IPS-18c (cell line): Measurements from ENCODE around the gene NEU4.
A peak's percentile ranks its signal among the peaks of the same experiment; 100 is the strongest.
"Not testable (repeated sequence)": the region's sequence is repeated elsewhere in the genome, so short reads cannot be mapped to it uniquely, and the experiment has no call there.

Source experiments
- H3K4me3 ChIP-seq: 2 replicates; pipeline ENCODE4 v1.7.0; 2013; ENCODE audit warnings: low read depth, mild to moderate bottlenecking, low read length, moderate library complexity; ENCODE audit not compliant: insufficient read depth
- H3K9me3 ChIP-seq: one replicate; pipeline ENCODE4 v1.6.1; 2013; ENCODE audit warnings: mild to moderate bottlenecking, low read length, moderate library complexity; ENCODE audit not compliant: control insufficient read depth, insufficient read depth

The NEU4 gene

DNA sequence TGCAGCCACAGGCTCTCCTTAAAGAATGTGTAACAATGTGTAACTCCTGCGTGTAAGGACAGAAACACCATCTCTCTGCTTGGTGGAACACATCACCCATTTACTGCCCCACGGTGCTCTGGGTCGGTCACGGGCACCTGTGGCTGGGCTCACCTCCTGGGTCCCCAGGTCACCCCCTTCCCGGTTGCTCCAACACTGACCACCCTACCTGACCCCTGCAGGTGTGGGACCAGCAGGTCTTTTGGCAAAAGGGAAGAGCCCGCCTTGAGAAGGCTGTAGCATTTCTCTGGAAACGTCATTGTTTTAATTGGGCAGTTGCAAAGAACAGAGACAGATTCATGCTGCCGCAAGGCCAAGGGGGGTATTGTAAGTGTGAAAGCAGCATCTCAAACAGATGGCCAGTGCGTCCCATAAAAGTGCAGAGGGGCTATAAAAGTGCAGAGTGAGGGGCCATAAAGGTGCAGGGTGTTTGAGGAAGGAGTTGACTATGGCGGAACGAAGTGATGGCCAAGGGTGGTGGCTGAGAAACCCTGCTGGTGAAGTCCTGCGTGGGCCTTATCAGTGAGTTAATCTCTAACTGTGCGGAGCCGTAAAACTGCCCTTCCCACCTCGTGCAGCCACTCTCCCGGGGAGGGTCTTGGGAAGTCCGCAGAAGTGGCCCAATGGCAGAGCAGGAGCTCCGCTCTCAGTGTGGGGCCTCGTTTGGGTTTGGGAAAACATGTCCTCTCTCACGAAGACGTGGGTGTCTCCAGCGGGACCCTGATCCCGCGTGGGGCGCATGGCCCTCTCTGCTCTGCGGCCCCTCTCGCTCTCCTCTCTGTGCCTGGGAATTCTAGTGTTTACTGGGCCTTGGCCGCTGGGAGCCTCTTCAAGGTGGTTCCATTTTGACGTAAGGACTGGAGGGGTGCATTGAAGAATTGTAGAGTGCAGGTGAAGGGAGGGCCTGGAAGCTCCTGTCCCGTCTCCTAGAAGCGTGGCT is 13.7 kb upstream of the NEU4 start:
- no peak overlapping the region for H3K4me3 ChIP-seq

DNA sequence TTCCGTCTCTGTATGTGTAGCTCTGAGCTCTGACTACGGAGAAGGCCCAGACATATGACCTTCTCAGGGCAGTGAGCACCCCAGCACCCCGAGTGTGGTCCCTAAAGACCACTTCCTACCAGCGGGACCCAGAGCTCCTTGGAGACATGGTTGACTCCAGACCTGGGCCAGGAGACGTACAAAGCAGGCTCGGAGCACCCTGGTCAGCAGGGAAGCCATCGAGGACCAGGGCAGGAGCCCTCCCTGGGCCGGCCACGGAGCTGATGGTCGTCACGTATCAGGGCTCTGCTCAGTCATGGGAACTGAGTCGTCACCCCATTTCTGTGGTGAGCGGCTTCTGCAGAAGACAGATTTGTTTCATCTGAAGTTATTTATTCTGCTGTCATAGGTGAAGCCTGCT is 12.8 kb upstream of the NEU4 start:
- Histone ChIP-seq H3K9me3 (no peaks in the 10 kb centered on the region), H3K4me3 (no peak overlapping the region)

More for the DNA sequence above, 13.7 kb upstream of the NEU4 start:
- no peaks in the 10 kb centered on the region for H3K9me3 ChIP-seq

DNA sequence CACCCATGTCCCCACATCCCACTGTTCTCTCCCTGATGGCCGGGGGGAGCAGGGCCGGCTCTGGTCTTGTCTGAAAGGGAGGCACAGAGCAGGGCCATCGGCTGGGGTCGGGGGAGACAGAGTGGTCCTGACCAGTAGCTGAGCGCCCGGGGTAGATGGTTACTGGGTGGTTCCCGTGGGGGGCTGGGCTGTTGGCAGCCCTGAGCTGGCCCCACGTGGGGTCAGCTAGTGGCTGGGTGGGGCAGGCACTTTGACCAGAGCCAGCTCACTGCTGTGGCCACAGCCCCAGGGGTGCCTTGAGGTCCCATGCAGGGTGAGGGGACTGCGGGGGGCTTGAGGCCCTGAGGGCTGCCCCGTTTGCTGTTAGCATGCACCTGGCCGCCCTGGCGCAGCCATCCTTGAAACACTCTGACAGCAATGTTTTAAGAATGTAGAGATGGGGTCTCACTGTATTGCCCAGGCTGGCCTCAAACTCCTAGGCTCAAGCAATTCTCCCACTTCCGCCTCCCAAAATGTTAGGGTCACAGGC is 12.3 kb upstream of the NEU4 start:
- no peaks in the 10 kb centered on the region for H3K9me3 ChIP-seq
- no peak overlapping the region for H3K4me3 ChIP-seq

DNA sequence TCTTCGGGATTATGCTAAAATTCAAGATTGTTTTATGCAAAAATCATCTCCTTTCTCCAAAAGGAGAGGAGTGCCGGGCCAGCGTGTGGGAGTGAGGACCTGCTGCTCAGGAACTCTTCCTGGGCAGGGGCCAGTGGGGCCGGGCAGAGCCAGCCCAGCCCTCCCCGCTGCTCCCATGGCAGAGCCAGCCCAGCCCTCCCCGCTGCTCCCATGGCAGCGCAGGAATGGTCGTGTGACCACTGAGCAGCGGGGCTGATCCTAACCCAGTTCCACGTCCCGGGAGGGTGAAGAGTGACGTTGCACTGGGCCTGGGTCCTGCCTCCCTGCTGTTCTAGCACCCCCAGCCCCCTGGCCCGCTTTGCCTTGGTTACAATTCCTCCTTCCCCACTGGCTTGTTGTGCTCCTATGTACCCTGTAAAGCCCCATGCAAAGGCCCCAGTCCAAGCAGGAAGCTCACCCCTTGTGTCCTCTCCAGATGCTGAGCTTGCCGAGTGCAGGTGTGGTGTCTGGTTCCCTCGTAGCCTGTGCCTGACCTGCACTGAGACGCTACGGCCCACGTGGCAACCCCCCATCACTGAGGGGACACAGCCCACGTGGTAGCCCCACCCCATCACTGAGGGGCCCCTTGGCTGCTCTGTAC is 11.4 kb upstream of the NEU4 start:
- H3K4me3 ChIP-seq = no peak overlapping the region
- H3K9me3 ChIP-seq = no peaks in the 10 kb centered on the region

DNA sequence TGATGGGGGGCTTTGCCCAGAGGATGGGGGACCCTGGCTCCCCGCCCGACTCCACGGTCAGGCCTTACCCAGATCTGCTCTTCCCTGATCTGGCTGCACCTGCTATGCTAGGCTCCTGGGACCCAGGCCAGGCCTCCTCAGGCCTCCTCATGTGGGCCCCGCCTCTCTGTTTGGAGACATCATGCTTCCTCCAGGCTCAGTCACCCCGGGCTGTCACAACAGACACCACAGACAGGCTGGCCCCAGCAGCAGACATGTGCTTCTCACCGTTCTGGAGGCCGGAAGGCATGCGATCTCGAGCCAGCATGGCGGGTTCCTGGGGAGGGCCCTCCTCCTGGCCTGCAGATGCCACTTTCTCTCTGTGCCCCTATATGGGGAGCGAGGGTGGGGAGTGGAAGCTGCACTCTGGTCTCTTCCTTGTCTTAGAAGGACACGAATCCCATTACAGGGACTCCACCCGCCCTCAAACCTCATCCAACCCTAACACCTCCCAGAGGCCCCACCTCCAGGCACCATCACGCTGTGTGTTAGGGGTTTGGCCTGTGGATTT is 10.8 kb upstream of the NEU4 start:
- no peaks in the 10 kb centered on the region for H3K9me3 ChIP-seq
- H3K4me3 ChIP-seq = no peak overlapping the region

DNA sequence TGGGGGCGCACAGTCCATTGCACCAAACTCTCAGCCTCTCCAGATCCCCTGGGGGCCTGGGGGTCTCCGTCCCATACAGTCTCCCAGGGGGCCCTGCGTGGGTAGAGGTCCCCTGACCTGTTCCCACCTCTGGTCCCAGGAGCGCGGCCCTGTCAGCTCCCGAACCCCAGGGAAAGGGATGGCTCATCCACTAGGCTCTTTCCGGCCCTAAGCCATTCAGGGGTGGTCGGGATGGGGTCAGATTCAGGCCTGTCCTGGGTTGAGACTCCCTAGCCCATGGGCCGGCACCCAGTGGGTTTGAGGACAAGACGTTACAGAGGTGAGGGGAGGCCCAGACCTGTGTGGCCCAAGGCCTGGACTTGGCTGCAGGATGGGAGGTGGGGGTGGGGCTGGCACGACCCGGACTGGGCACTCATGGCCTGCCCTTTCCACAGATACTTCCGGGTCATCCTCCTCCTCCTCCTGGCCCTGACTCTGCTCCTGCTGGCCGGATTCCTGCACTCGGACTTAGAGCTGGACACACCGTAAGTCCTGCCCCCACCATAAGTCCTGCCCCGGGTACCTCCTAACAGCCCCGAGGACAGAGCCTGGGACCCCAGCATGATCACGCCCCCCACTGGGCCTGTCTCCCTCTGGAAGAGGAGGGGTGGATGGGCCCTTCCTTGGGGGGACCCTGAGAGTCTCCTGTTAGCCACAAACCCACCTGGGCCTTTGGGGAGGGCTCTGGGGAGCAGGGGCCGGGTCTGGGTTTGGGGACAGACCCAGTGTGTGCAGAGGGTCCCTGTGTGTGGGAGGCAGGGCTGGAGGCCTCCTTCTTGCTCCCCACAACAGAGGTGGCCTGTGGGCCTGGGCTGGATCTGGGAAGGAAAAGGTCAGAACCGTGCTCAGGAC is 10.1 kb upstream of the NEU4 start:
- Histone ChIP-seq H3K4me3 (no peak overlapping the region), H3K9me3 (no peaks in the 10 kb centered on the region)

DNA sequence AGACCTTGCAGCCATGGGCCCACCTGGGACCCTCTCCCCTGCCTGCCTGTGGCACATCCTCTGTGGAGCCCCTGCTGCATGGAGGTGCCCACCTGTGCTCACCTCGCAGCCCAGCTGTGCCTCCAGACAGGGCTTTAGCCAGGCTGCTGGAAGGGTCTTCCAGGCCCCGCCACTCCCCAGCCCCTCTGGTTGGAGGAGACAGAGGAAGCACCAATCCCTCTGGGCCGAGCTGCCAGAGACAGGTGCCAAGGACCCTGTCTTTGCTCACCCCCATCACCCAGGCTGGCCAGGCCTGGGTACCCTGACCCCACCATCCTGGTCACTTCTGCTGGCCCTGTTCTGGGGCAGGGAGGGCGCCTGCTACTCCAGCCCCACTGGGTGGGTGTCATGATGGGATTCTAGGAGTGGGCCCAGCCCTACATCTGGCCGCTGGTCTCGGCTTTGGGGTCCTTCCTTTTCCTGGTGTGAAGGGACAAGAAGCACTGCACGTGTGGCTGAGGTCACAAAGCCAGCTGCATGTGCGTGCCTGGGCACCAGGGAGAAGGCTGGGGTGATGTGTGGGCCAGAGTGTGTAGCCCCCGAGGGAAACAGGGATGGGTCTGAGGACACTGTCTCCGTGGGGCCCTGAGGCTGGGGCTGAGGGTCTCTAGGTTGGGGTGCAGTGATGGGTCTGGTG is 9.3 kb upstream of the NEU4 start:
- Histone ChIP-seq H3K4me3 (no peak overlapping the region), H3K9me3 (no peaks in the 10 kb centered on the region)

DNA sequence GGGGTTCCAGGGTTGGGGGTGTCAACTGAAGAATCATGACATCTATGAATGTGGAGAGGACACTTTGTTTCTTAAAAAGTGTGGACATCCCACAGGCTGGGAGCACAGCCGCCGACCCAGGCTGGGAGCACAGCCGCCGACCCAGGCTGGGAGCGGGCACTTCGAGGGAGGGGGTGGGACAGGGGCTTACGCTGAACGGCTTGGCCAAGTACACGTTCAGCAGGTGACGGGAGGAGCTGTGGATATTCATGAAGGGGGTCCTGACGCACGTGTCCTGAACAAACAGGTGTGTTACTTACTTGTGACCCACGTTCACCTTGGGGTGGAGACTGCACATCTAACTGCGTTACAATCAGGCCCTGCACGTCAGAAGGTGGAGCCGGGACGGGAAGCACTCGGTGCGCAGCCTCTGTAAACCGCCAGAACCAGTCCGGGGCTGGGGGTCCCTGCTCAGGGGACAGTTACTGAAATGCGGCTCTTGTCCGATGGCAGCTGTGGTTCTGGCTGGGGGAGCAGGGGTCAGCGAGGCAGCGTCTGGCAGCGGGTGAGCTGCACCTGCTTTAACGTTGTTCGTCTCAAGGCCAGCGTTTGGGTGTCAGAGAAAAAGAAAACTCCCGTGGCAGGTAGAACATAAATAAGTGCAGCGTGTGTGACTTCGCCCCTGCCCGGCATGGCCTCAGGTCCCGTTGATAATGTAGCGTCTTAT is 8.6 kb upstream of the NEU4 start:
- not testable (repeated sequence) for H3K9me3 ChIP-seq, H3K4me3 ChIP-seq

DNA sequence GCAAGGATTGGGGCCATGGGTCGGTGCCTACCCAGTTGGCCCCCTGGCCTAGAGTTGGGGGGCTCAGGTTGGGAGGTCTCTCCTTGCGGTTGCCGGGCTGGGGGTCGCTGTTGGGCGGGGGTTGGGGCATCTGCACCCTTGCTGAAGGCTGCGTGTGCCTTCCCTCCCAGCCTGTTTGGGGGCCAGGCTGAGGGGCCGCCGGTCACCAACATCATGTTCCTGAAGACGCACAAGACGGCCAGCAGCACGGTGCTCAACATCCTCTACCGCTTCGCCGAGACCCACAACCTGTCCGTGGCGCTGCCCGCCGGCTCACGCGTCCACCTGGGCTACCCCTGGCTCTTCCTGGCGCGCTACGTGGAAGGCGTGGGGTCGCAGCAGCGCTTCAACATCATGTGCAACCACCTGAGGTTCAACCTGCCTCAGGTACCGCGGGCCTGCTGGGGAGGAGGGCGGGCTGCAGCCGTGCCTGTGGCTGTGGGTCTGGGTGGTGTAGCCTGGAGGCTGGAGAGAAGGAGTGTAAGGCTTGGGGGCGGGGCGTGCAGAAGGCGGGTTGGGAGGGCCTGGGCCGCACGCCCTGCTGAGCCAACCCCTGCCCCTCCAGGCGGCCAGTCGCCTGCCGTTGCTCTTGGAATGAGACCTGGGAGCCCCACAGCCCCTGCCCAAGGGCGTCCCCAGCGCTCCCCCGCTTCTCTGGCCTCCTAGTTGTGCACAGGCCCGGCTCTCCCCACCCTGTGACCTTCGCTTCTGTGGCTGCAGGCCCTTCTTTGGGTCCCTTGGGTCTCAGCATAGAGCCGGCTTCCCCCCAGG is 7.2 kb upstream of the NEU4 start:
- H3K9me3 ChIP-seq = no peaks in the 10 kb centered on the region
- no peak overlapping the region for H3K4me3 ChIP-seq

DNA sequence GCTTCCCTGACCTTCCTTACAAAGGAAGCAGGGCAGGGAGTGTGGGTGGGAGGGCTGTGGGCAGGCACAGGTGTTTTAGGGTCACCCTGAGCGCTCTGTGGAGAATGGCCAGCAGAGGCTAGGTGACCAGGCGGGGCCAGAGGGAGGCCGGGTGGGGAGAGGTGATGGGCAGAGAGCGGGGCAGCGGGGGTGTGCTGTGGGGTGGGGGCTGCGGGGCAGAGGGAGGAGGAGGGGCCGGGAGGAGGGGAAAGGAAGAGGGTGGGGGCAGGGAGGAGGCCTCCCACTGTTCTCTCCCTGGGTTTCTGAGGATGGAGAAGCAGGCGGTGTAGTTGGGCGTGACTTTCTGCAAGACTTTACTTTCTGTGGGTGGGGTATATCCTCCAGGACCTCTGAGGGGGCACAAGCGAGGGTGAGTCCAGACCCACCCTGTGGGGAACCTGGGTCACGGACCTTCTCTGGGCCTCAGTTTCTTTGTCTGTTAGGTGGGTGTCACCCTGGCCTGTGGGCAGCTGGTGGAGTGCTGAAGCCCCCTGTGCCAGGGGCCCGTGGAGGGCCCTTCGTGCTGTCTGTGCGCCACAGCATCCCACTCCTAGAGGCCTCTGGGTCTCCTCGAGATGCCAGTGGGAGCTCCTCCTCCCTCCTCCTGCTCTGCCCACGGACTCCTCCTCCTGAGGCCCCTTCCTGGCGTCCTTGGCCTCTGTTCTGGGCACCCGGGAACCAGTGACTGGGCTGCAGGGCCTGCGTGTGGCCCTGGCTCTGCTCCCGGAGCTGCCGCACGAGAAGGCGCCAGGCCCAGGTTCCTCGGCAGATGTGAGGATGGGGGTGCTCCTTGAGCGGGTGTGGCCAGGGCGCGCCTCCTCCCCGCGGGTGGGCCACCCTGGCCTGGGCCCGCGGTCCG is 6.3 kb upstream of the NEU4 start:
- Histone ChIP-seq H3K9me3 (no peaks in the 10 kb centered on the region), H3K4me3 (no peak overlapping the region; the same call in 1 of the 2 replicates)

DNA sequence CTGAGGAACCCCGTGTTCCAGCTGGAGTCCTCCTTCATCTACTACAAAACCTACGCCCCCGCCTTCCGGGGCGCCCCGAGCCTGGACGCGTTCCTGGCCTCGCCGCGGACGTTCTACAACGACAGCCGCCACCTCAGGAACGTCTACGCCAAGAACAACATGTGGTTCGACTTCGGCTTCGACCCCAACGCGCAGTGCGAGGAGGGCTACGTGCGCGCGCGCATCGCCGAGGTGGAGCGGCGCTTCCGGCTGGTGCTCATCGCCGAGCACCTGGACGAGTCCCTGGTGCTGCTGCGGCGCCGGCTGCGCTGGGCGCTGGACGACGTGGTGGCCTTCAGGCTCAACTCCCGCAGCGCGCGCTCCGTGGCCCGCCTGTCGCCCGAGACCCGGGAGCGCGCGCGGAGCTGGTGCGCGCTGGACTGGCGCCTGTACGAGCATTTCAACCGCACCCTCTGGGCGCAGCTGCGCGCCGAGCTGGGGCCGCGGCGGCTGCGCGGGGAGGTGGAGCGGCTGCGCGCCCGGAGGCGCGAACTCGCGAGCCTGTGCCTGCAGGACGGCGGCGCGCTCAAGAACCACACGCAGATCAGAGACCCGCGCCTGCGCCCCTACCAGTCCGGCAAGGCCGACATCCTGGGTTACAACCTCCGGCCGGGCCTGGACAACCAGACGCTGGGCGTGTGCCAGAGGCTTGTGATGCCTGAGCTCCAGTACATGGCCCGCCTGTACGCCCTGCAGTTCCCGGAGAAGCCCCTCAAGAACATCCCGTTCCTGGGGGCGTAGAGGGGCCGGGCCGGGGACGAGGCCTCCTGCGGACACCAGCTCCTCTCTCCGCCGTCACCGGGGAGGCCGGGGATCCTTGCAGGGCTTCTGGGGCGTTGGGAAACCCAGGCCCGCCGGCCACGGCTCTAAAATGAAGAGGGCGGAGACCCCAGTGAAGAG is 5.3 kb upstream of the NEU4 start:
- Histone ChIP-seq H3K4me3 (peak overlapping the region; percentile 51), H3K9me3 (no peaks in the 10 kb centered on the region)

DNA sequence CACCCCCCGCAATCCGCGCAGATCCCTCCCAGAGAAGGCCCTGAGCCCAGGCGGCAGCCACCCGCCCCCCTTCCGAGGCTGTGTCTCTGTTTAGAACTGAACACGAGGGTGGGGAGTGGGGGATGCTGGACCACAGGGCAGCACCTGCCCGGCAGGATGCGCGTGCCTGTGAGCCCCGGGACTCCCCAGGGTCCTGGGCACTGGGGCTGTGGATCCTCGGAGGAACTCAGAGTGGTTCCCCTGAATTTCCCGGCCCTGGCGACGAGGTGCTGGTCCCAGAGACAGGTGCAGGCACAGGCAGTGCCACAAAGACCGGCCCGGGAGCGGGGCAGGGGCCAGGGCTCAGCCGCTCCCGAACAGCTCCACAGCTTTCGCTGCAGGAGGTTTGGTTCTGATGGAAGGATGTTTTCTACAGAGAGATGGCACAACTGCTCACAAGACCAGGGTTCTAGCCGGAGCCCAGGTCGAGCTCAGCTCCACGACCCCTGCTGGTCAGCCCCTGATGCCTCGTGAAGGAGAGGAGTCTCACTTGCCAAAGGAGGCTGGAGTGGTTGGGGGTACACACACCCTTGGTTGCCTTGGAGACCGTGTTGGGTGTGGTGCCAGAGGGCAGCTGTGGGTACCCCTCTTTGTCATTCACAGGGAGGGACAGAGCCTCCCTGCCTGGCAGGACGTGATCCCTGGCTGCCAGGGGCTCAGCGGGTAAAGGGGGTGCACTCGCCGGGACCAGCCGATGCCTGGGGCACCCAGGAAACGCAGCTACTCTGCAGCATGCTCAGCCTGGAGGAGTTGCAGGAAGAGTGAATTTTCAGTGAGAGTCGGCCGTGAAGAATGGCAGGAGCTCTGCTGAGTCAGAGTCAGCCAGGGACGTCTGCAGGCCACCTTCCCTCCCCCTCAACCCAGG is 4.4 kb upstream of the NEU4 start:
- Histone ChIP-seq H3K9me3 (no peaks in the 10 kb centered on the region), H3K4me3 (peak overlapping the region; percentile 51)

DNA sequence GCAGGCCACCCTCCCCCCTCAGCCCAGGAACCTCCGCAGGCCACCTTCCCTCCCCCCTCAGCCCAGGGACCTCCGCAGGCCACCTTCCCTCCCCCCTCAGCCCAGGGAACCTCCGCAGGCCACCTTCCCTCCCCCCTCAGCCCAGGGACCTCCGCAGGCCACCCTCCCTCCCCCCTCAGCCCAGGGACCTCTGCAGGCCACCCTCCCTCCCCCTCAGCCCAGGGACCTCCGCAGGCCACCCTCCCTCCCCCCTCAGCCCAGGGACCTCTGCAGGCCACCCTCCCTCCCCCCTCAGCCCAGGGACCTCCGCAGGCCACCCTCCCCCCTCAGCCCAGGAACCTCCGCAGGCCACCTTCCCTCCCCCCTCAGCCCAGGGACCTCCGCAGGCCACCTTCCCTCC is 2.8 kb upstream of the NEU4 start:
- H3K9me3 ChIP-seq, H3K4me3 ChIP-seq: not testable (repeated sequence)
